AG09309 (cell line): ENCODE data around the gene ZNF746.

Source experiments
- DNase-seq: peaks from one replicate; pipeline ENCODE4 v3.0.0-alpha.2; 2010; ENCODE audit warnings: low read depth
- H3K4me3 ChIP-seq: 2 replicates; pipeline ENCODE4 v1.5.1; 2011; ENCODE audit warnings: mild to moderate bottlenecking, low read depth, low read length, moderate library complexity; ENCODE audit not compliant: control insufficient read depth
- TF ChIP-seq, protein P1 (sequence below): IDR thresholded peaks from 2 replicates; pipeline ENCODE4 v1.5.1; 2011; ENCODE audit warnings: mild to moderate bottlenecking, low read depth, low read length, inconsistent platforms; ENCODE audit not compliant: insufficient read depth, control insufficient read depth; ENCODE audit errors: missing control alignments

The ZNF746 gene

DNA sequence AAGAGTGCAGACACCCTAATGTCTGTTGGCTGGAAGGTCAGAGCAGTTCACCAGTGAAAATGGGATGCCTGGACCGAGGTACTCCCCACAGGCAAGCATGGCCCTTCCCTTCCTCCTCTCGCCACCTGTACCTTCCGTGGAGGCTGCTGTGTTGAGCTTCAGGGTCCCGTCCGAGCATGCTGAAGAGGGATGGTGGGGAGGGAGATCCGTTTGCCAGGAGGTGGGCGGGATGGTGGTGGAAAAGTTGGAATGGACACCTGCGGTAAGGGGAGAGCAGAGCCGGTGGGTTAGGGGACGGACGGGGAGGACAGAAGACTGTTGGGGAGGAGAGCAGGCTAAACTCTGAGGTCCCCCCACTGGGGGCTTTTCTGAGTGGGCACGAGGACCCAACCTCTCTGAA is 20.8 kb downstream of the ZNF746 start:
- H3K4me3 ChIP-seq = no peak overlapping the region
- no peak for DNase-seq
- TF ChIP-seq, protein P1, sequence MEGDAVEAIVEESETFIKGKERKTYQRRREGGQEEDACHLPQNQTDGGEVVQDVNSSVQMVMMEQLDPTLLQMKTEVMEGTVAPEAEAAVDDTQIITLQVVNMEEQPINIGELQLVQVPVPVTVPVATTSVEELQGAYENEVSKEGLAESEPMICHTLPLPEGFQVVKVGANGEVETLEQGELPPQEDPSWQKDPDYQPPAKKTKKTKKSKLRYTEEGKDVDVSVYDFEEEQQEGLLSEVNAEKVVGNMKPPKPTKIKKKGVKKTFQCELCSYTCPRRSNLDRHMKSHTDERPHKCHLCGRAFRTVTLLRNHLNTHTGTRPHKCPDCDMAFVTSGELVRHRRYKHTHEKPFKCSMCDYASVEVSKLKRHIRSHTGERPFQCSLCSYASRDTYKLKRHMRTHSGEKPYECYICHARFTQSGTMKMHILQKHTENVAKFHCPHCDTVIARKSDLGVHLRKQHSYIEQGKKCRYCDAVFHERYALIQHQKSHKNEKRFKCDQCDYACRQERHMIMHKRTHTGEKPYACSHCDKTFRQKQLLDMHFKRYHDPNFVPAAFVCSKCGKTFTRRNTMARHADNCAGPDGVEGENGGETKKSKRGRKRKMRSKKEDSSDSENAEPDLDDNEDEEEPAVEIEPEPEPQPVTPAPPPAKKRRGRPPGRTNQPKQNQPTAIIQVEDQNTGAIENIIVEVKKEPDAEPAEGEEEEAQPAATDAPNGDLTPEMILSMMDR = no peak

DNA sequence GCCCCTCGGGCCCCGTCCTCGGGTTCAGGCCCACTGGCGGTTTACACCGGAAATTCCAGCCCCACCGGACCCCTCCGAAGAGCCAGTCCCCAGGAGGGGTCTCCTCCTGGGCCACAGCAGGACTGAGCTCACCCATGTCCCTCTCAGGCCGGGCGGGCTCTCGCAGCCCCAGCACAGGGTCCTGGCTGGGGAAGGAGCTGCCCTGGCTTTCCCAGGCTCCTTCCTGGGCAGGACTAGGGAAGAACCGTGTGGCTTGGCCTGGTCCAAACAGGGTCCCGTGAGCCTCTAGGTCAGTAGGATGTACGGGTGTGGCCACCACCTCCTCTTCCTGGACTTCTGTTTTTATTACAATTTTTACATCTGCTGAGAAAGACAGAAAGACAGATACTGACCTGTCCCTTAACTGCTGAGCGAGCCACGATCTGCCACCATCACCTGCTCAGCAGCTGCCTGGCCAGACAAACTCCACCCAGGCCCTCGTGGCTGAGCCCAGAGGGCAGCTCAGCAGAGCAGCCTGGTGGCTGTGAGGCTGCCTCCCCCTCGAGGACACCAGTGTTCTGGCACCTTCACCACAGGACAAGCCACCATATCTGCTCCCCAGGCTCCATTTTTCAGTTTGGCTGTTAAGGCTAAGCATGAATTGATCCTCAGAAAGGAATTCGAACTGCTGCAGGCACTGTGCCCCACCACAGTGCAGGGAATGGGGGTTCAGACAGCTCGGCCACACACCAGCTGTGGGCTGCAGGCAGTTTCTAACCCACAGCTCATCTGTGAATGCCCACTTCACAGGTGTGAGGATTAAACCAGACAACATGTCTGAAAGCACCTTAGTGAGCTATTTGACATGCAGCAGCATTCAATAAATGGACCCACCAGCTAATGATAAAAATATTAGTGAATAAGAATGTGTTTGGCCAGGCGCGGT is 22.2 kb downstream of the ZNF746 start:
- H3K4me3 ChIP-seq = no peak overlapping the region
- TF ChIP-seq, protein P1 = no peak
- no peak for DNase-seq

DNA sequence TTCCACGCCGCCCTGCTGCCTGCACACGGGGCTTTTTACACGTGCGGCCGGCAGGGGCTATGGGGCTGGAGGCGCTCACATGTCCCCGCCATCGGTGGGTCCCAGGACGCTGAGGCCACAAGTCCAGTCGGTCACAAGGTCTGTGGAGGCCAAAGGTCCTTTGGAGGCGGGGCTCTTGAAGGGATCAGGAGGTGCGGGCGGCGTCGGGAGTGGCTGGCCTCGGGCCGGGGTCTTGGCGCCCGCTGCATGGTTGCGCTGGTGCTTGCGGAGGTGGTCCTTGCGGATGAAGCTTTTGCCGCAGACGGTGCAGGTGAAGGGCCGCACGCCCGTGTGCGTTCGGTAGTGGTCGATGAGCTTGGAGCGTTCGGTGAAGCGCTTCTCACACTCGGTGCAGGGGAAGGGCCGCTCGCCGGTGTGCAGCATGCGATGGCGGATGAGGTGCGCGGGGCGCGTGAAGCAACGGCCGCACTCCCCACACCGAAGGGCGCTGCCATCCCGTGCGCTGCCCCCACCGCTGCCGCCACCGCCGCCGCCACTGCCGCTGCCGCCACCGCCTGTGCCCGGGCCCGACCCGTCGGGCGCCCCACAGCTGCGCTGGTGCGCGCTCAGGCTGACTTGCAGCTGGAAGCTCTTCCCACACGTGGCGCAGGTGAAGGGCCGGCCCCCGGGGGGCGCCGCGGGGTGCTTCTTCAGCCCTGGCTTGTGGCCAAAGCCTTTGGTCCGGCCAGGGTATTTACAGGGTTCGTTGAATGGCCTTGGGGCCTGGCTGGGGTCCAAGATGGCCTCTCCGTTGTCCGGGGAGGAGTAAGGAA is 23.1 kb downstream of the ZNF746 start:
- H3K4me3 ChIP-seq = no peak overlapping the region
- no peak for DNase-seq
- TF ChIP-seq, protein P1 = no peak

DNA sequence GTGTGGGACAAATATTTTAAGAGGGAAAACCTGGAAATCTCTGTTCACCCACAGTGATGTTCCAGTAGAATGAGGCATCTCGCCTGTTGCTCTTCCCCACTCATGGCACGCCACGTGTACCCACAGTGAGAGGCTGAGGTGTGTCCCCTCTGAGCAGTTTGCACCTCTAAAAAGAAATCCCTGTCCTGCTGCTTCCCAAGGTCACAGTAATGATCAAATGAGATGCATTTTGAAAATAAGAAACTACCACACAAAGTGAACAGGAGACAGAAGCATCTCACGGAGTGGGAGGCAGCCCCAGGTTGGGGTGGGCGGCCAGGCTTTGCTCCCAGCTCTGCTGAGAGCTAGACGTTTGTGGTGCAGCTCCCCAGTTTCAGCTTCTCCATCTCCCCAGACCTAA is 24.4 kb downstream of the ZNF746 start:
- TF ChIP-seq, protein P1 = no peak
- no peak for DNase-seq
- no peak overlapping the region for H3K4me3 ChIP-seq

DNA sequence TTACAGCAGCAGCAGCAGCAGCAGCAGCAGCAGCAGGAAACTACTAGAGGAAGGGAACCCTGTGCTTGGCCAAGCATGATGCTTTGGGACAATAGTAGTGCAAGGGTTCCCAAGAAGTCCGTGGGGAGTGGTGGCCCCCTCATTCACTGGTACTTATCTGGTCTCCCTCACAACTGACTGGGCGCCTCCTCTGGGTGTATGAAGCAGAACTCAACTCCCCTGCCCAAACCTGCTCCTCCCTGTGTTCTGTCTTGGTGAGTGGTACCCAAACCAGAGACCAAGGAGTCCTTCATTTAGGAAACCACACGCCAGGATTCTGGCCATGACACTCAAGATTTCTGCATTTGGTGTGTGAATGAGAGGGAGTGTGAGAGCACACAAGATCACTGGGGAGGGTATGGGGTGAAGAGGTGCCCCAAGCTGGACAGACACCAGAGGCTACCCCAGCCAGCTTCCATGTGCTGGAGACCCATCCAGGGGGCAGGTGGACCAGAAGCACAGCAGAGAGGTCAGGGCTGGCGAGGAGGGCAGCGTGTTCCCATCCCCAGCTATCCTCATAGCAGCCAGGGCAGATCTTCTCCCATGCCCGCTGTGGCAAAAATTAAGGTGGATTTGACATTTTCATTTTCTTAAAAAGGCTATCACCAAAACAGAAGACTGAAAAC is 26.2 kb downstream of the ZNF746 start:
- DNase-seq = no peak
- TF ChIP-seq, protein P1 = no peak
- H3K4me3 ChIP-seq = no peak overlapping the region

DNA sequence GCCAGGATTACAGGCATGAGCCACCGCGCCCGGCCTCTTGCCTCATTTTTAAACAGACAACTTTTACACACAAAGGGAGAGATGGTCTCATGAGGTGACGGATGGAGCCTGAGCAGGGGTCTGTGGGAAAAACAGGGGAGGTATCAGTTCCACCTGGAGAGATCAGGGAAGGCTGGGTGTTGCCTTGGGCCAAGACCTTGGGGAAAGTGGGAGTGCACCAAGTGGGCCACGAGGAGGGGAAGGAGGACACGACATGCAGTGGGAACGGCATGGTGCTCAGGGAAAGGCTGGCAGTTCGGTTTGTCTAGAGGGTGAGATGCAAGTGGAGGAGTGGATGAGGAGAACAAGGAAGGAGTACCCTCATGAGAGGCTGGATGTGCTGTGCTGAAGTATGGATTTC is 27.8 kb downstream of the ZNF746 start:
- TF ChIP-seq, protein P1 = no peak
- DNase-seq = no peak
- no peak overlapping the region for H3K4me3 ChIP-seq
